SK-N-SH (cell line): Measurements from ENCODE around the gene HSPB9. TPM values are rescaled to one million over a fixed set of nuclear protein-coding genes. Genes with fewer than 3 reads are reported as not detected.

Source experiments
- CTCF ChIA-PET: fragments of 300-600, 350-600 bp; formaldehyde crosslinking; extraction: SDS; loops from one replicate; lab custom pipeline; 2021; lab: Yijun Ruan, JAX
- POLR2A ChIA-PET: fragments of 350-600 bp; sonication (Branson Sonifier 250); formaldehyde crosslinking; extraction: SDS; loops from one replicate; lab custom pipeline; 2020; ENCODE audit warnings: antibody characterized with exemption, inconsistent platforms; lab: Yijun Ruan, JAX
- DNase-seq: peaks from one replicate; pipeline ENCODE4 v3.0.0; 2012
- H2AFZ ChIP-seq: fragments of 200-600 bp; sonication (generic); 2 replicates; pipeline ENCODE4 v1.8.1; 2016; ENCODE audit warnings: antibody characterized with exemption, mild to moderate bottlenecking, low read depth
- H3F3A ChIP-seq: fragments of 200-600 bp; sonication (generic); replicated peaks from 2 replicates; pipeline ENCODE3; 2016; ENCODE audit warnings: antibody characterized with exemption, mild to moderate bottlenecking; ENCODE audit not compliant: insufficient read depth
- H3K27ac ChIP-seq, 2 experiments: fragments of 200-500 bp in 1 of 2; fragments of 200-600 bp in 1 of 2; sonication (Bioruptor generic) in 1 of 2; sonication (generic), shearing (Covaris generic) in 1 of 2; 2 replicates each; pipeline versions ENCODE4 v1.5.1 to v1.6.1; 2014 to 2016; ENCODE audit warnings: low read depth in 2 of 2, inconsistent platforms in 1 of 2, low read length in 1 of 2, mild to moderate bottlenecking in 1 of 2, mixed read lengths in 1 of 2
- H3K27me3 ChIP-seq: fragments of 200-600 bp; sonication (generic), shearing (Covaris generic); 2 replicates; pipeline ENCODE4 v1.6.1; 2016; ENCODE audit warnings: mixed run types; ENCODE audit not compliant: insufficient read depth
- H3K36me3 ChIP-seq, 2 experiments: fragments of 200-500 bp in 1 of 2; fragments of 200-600 bp in 1 of 2; sonication (Bioruptor generic) in 1 of 2; sonication (generic) in 1 of 2; replicated peaks in 1 of 2; 2 replicates each; pipeline versions ENCODE3 to v1.5.1; 2014 to 2016; ENCODE audit warnings: low read length in 1 of 2, mild to moderate bottlenecking in 1 of 2; ENCODE audit not compliant: insufficient read depth in 2 of 2, control insufficient read depth in 1 of 2
- H3K4me1 ChIP-seq, 2 experiments: fragments of 200-500 bp in 1 of 2; fragments of 200-600 bp in 1 of 2; sonication (Bioruptor generic) in 1 of 2; sonication (generic), shearing (Covaris generic) in 1 of 2; 2 replicates each; pipeline versions ENCODE4 v1.5.1 to v1.6.1; 2014 to 2016; ENCODE audit warnings: low read depth in 1 of 2, low read length in 1 of 2, mixed run types in 1 of 2; ENCODE audit not compliant: insufficient read depth in 2 of 2, control insufficient read depth in 1 of 2
- H3K4me2 ChIP-seq: fragments of 200-600 bp; sonication (generic), shearing (Covaris generic); 2 replicates; pipeline ENCODE4 v1.6.1; 2017; ENCODE audit warnings: mixed run types
- H3K4me3 ChIP-seq, 2 experiments: fragments of 200-500 bp in 1 of 2; fragments of 200-600 bp in 1 of 2; sonication (Bioruptor generic) in 1 of 2; sonication (generic), shearing (Covaris generic) in 1 of 2; 2 replicates each; pipeline versions ENCODE4 v1.5.1 to v1.8.1; 2014 to 2016; ENCODE audit warnings: low read depth in 2 of 2, inconsistent platforms in 1 of 2, low read length in 1 of 2, mild to moderate bottlenecking in 1 of 2, mixed read lengths in 1 of 2, moderate library complexity in 1 of 2
- H3K79me2 ChIP-seq: fragments of 200-600 bp; sonication (generic); 2 replicates; pipeline ENCODE4 v1.8.1; 2017; ENCODE audit warnings: mild to moderate bottlenecking; ENCODE audit not compliant: insufficient read depth
- H3K9ac ChIP-seq: fragments of 200-600 bp; sonication (generic); 2 replicates; pipeline ENCODE4 v1.6.1; 2017; ENCODE audit warnings: mixed run types
- H3K9me2 ChIP-seq: fragments of 200-600 bp; sonication (generic); 2 replicates; pipeline ENCODE4 v1.6.1; 2017; ENCODE audit warnings: mixed run types
- H3K9me3 ChIP-seq: fragments of 200-600 bp; sonication (generic); 2 replicates; pipeline ENCODE4 v1.6.1; 2017; ENCODE audit warnings: mixed run types, mild to moderate bottlenecking, moderate library complexity
- H4K20me1 ChIP-seq: fragments of 200-600 bp; sonication (generic); 2 replicates; pipeline ENCODE4 v1.6.1; 2017; ENCODE audit warnings: mild to moderate bottlenecking, mixed run types; ENCODE audit not compliant: insufficient read depth
- CHD2 ChIP-seq: fragments of 150-350 bp; IDR thresholded peaks from 2 replicates; pipeline ENCODE4 v1.6.1; 2018; ENCODE audit warnings: low read length; ENCODE audit not compliant: partially characterized antibody
- ELF1 ChIP-seq: IDR thresholded peaks from 2 replicates; pipeline ENCODE4 v1.4.0; 2012
- EP300 ChIP-seq, 2 experiments: IDR thresholded peaks; 2 replicates each; pipeline versions ENCODE4 v1.4.0 to v1.6.1; 2012; ENCODE audit warnings: borderline replicate concordance in 1 of 2, low read depth in 1 of 2, low read length in 1 of 2
- FOXM1 ChIP-seq: IDR thresholded peaks from 2 replicates; pipeline ENCODE4 v1.4.0; 2012; ENCODE audit warnings: low read depth, mild to moderate bottlenecking
- GATA2 ChIP-seq: sonication (generic); formaldehyde crosslinking; IDR thresholded peaks from 2 replicates; pipeline ENCODE4 v1.5.0; 2020; ENCODE audit warnings: mild to moderate bottlenecking, missing genetic modification reagents
- MAX ChIP-seq: IDR thresholded peaks from 2 replicates; pipeline ENCODE4 v1.4.0; 2012; ENCODE audit warnings: low read depth
- MXI1 ChIP-seq: IDR thresholded peaks from 2 replicates; pipeline ENCODE4 v1.6.1; 2012; ENCODE audit warnings: mild to moderate bottlenecking, low read depth, low read length, improper control_type of control experiment
- NFIC ChIP-seq: IDR thresholded peaks from 2 replicates; pipeline ENCODE4 v1.4.0; 2012; ENCODE audit warnings: borderline replicate concordance
- RAD21 ChIP-seq: IDR thresholded peaks from 2 replicates; pipeline ENCODE4 v1.6.1; 2012; ENCODE audit warnings: mild to moderate bottlenecking, low read length
- SIN3A ChIP-seq: IDR thresholded peaks from 2 replicates; pipeline ENCODE4 v1.6.1; 2012; ENCODE audit warnings: low read depth, mild to moderate bottlenecking, low read length, moderate library complexity, borderline replicate concordance
- SMC3 ChIP-seq: IDR thresholded peaks from 2 replicates; pipeline ENCODE4 v1.6.1; 2012; ENCODE audit warnings: low read depth, low read length, improper control_type of control experiment
- TEAD4 ChIP-seq: IDR thresholded peaks from 2 replicates; pipeline ENCODE4 v1.4.0; 2012; ENCODE audit warnings: mild to moderate bottlenecking, borderline replicate concordance; ENCODE audit not compliant: insufficient read depth
- WGBS: methylation state at CpG from one replicate; pipeline ENCODE4 v1.1.6; 2017; ENCODE audit warnings: low lambda C conversion rate; 5-methylcytosine and 5-hydroxymethylcytosine counted together
- polyA plus RNA-seq, 3 experiments: library from polyadenylated mRNA; depleted of rRNA; stranded (reverse); fragments of >200 nt; gene quantifications; 2 replicates each; pipeline ENCODE4 v1.2.3, GENCODE V29; 2012
- TF ChIP-seq, protein P1 (sequence below): fragments of 200-600 bp; sonication (generic); IDR thresholded peaks from 2 replicates; pipeline ENCODE4 v1.6.1; 2017; ENCODE audit warnings: antibody characterized with exemption, mild to moderate bottlenecking, moderate library complexity
- TF ChIP-seq, protein P2 (sequence below): fragments of 150-350 bp; IDR thresholded peaks from 2 replicates; pipeline ENCODE4 v1.6.1; 2017; ENCODE audit warnings: antibody characterized with exemption, low read length, low read depth, borderline replicate concordance
- TF ChIP-seq, protein P3 (sequence below): IDR thresholded peaks from 2 replicates; pipeline ENCODE4 v1.6.1; 2012; ENCODE audit warnings: mild to moderate bottlenecking, low read depth, low read length, moderate library complexity

Gene HSPB9
- polyA plus RNA-seq, 1 of the 3 experiments (the other 2 are of a cell fraction) = 0.05 TPM

DNA sequence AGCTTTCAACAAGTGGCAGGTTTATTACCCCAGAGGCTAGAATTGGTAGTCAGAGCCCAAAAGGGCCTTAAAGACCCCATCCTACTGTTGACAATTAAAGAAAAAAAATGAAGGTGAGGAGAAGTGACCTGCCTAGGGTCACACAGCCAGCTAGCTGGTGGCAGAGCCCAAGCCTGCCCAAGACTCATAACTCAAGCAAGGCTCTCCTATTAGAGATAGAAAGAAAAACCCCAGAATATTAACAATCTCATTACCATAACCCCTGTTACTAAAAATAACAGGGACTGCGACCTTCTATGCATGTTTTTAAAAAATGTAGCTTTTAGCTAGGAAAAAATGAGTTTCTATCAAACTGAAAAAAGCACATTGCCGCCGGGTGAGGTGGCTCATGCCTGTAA lies 14.0 kb downstream of the HSPB9 start:
- H3K4me2 ChIP-seq = no peak overlapping the region
- no peak overlapping the region for H2AFZ ChIP-seq
- H3K27me3 ChIP-seq = no peaks in the 10 kb centered on the region
- no peaks in the 10 kb centered on the region for H3K9me2 ChIP-seq
- H3K9me3 ChIP-seq = no peaks in the 10 kb centered on the region
- no peak overlapping the region for H3K4me3 ChIP-seq
- POLR2A ChIA-PET = no interaction called here
- WGBS = 90% methylated on average over 3 of the region's 3 CpGs
- H3K4me1 ChIP-seq = peaks cover 23 to 25% of the 10 kb centered on the region in 2 experiments; a peak in 3 of 4 replicates
- H3K36me3 ChIP-seq = peaks cover 14 to 16% of the 10 kb centered on the region in 2 experiments
- H3F3A ChIP-seq = peaks cover 6% of the 10 kb centered on the region
- CTCF ChIA-PET = interaction anchor here (0.8 to 1.6 kb wide), 5 partner anchors 8 to 69 kb away, joined by 3 to 4 read pairs (median 3); no protein-coding TSS in a partner anchor
- H4K20me1 ChIP-seq = peaks cover 67% of the 10 kb centered on the region
- TF ChIP-seq, protein P1, sequence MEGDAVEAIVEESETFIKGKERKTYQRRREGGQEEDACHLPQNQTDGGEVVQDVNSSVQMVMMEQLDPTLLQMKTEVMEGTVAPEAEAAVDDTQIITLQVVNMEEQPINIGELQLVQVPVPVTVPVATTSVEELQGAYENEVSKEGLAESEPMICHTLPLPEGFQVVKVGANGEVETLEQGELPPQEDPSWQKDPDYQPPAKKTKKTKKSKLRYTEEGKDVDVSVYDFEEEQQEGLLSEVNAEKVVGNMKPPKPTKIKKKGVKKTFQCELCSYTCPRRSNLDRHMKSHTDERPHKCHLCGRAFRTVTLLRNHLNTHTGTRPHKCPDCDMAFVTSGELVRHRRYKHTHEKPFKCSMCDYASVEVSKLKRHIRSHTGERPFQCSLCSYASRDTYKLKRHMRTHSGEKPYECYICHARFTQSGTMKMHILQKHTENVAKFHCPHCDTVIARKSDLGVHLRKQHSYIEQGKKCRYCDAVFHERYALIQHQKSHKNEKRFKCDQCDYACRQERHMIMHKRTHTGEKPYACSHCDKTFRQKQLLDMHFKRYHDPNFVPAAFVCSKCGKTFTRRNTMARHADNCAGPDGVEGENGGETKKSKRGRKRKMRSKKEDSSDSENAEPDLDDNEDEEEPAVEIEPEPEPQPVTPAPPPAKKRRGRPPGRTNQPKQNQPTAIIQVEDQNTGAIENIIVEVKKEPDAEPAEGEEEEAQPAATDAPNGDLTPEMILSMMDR = no peak
- TF ChIP-seq GATA2 (CRISPR knock-in tag) (no peak), CHD2 (no peak), EP300 (IDR thresholded peaks at IDR 0.05; ENCODE audit: borderline replicate concordance in 1 of 2, low read depth in 1 of 2, low read length in 1 of 2) (no peak), RAD21 (no peak), SIN3A (no peak), FOXM1 (no peak), TEAD4 (no peak), SMC3 (no peak), MAX (no peak), MXI1 (no peak), NFIC (no peak), ELF1 (no peak)
- TF ChIP-seq, protein P2, sequence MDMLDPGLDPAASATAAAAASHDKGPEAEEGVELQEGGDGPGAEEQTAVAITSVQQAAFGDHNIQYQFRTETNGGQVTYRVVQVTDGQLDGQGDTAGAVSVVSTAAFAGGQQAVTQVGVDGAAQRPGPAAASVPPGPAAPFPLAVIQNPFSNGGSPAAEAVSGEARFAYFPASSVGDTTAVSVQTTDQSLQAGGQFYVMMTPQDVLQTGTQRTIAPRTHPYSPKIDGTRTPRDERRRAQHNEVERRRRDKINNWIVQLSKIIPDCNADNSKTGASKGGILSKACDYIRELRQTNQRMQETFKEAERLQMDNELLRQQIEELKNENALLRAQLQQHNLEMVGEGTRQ = no peak
- TF ChIP-seq, protein P3, sequence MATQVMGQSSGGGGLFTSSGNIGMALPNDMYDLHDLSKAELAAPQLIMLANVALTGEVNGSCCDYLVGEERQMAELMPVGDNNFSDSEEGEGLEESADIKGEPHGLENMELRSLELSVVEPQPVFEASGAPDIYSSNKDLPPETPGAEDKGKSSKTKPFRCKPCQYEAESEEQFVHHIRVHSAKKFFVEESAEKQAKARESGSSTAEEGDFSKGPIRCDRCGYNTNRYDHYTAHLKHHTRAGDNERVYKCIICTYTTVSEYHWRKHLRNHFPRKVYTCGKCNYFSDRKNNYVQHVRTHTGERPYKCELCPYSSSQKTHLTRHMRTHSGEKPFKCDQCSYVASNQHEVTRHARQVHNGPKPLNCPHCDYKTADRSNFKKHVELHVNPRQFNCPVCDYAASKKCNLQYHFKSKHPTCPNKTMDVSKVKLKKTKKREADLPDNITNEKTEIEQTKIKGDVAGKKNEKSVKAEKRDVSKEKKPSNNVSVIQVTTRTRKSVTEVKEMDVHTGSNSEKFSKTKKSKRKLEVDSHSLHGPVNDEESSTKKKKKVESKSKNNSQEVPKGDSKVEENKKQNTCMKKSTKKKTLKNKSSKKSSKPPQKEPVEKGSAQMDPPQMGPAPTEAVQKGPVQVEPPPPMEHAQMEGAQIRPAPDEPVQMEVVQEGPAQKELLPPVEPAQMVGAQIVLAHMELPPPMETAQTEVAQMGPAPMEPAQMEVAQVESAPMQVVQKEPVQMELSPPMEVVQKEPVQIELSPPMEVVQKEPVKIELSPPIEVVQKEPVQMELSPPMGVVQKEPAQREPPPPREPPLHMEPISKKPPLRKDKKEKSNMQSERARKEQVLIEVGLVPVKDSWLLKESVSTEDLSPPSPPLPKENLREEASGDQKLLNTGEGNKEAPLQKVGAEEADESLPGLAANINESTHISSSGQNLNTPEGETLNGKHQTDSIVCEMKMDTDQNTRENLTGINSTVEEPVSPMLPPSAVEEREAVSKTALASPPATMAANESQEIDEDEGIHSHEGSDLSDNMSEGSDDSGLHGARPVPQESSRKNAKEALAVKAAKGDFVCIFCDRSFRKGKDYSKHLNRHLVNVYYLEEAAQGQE = no peak
- H3K79me2 ChIP-seq = peaks cover 96% of the 10 kb centered on the region
- H3K27ac ChIP-seq = no peak overlapping the region
- H3K9ac ChIP-seq = no peak overlapping the region
- no peak for DNase-seq
